Progenitor cell of endocrine pancreas (in vitro differentiated cells): ENCODE results near the gene PSMB8. TPM values are rescaled to one million over a fixed set of nuclear protein-coding genes. Genes with fewer than 3 reads are reported as not detected.

Source experiments
- DNase-seq: peaks from one replicate; pipeline ENCODE4 v3.0.0; 2021; ENCODE audit warnings: low spot score; ENCODE audit not compliant: unreplicated experiment
- H3K27ac Mint-ChIP-seq: 2 replicates; pipeline ENCODE4 v1.8.0; 2021; ENCODE audit warnings: mild to moderate bottlenecking, moderate library complexity, mixed read lengths
- H3K27me3 Mint-ChIP-seq: 2 replicates; pipeline ENCODE4 v1.8.0; 2021; ENCODE audit warnings: mixed read lengths
- H3K36me3 Mint-ChIP-seq: 2 replicates; pipeline ENCODE4 v1.8.0; 2022; ENCODE audit warnings: mixed read lengths; ENCODE audit not compliant: insufficient read depth
- H3K4me1 Mint-ChIP-seq: 2 replicates; pipeline ENCODE4 v1.8.0; 2021; ENCODE audit warnings: low read depth, mixed read lengths
- H3K4me3 Mint-ChIP-seq: 2 replicates; pipeline ENCODE4 v1.8.0; 2021; ENCODE audit warnings: low read depth, mild to moderate bottlenecking, moderate library complexity, mixed read lengths
- H3K9me3 Mint-ChIP-seq: 2 replicates; pipeline ENCODE4 v1.8.0; 2021; ENCODE audit warnings: low read depth, mixed read lengths
- total RNA-seq: library from RNA; stranded (reverse); gene quantifications from 2 replicates; pipeline ENCODE4 v1.2.1, GENCODE V29; 2021
- TF ChIP-seq, protein P1 (sequence below): fragments of 200-600 bp; sonication (generic); IDR thresholded peaks from one replicate; pipeline ENCODE4 v1.5.0; 2021; ENCODE audit warnings: antibody characterized with exemption, mild to moderate bottlenecking; ENCODE audit not compliant: unreplicated experiment

PSMB8 gene
- total RNA-seq, 1 donor from 2014 or later, result 0.29 TPM

DNA sequence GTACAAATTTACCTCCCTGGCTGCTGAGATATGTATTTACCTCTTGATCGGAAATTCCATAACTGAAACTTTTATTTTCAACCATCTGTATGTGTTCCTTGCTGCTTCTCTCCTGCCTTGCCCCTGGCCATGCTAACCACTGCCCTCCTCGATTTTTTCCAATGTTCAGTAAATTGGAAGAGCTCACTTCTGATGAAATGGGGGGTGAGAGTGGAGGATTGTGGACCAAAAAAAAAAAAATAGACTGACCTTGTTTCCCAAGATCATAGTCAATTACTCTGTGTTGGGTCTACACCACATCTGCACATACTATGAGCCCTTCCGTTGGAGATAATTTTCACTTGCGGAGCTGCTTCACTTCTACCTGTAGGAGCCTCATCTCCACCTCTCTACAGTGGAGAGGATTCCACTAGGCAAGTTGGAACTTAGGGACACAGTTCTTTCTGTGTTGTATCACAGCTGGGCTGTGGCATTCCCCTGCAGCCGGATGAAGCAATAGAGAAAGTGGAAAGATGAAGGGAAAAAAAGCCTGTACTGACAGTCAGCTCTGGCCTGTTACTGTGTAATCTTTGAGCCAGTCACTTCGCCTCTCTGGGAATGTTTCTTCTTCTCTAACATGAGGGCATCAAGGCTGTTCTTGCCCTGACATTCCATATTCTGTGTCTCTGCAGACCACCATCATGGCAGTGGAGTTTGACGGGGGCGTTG is 11.8 kb upstream of the PSMB8 start:
- H3K9me3 Mint-ChIP-seq, result no peaks in the 10 kb centered on the region
- no peak for DNase-seq
- no peak overlapping the region for H3K4me3 Mint-ChIP-seq
- TF ChIP-seq, protein P1, sequence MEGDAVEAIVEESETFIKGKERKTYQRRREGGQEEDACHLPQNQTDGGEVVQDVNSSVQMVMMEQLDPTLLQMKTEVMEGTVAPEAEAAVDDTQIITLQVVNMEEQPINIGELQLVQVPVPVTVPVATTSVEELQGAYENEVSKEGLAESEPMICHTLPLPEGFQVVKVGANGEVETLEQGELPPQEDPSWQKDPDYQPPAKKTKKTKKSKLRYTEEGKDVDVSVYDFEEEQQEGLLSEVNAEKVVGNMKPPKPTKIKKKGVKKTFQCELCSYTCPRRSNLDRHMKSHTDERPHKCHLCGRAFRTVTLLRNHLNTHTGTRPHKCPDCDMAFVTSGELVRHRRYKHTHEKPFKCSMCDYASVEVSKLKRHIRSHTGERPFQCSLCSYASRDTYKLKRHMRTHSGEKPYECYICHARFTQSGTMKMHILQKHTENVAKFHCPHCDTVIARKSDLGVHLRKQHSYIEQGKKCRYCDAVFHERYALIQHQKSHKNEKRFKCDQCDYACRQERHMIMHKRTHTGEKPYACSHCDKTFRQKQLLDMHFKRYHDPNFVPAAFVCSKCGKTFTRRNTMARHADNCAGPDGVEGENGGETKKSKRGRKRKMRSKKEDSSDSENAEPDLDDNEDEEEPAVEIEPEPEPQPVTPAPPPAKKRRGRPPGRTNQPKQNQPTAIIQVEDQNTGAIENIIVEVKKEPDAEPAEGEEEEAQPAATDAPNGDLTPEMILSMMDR, result no peak
- H3K27ac Mint-ChIP-seq, result no peak overlapping the region
- no peaks in the 10 kb centered on the region for H3K36me3 Mint-ChIP-seq
- H3K27me3 Mint-ChIP-seq, result peaks cover 90% of the 10 kb centered on the region
- peaks cover 7% of the 10 kb centered on the region for H3K4me1 Mint-ChIP-seq

GRCh38 chr6:32854376-32855178 is 10.7 kb upstream of the PSMB8 start:
- H3K4me3 Mint-ChIP-seq, result peak overlapping the region; percentile 82
- peaks cover 7% of the 10 kb centered on the region for H3K4me1 Mint-ChIP-seq
- TF ChIP-seq, protein P1, result no peak
- peaks cover 95% of the 10 kb centered on the region for H3K27me3 Mint-ChIP-seq
- no peaks in the 10 kb centered on the region for H3K9me3 Mint-ChIP-seq
- H3K27ac Mint-ChIP-seq, result peak overlapping the region; percentile 9
- no peaks in the 10 kb centered on the region for H3K36me3 Mint-ChIP-seq
- no peak for DNase-seq

DNA sequence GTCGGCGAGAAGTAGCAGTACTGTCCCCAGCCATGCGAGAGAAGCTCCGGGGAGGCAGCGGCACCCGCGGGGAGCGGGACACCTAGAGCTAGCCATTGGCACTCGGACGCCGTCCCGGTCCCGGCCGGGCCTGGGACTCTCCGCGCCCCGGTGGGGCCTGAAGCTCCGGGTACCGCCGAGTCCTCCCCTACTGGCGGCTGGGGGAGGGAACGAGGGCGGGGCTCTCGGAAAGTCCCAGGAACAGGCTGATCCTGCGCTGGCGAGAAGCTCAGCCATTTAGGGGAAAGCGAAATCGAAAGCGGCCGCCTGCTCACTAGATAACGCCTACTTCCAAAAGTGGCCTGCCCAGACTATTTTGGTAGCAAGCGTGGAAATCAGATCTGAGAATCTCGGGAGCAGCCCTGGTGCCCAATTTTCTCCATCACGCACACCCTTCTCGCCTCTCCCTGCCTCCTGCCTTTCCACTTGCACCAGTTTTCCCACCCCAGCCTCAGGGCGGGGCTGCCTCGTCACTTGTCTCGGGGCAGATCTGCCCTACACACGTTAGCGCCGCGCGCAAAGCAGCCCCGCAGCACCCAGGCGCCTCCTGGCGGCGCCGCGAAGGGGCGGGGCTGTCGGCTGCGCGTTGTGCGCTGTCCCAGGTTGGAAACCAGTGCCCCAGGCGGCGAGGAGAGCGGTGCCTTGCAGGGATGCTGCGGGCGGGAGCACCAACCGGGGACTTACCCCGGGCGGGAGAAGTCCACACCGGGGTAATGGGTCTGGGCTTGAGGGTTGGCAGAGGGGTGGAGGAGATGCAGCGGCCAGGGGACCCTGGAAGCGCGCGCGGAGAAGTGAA is 9.9 kb upstream of the PSMB8 start, which contains the start of the genes PSMB9 and TAP1:
Gene PSMB9 (plus strand): TSS at position 652 of the 835 bp plus-strand sequence. CDS start 38 bp downstream, at position 690.
Gene TAP1 (minus strand): TSS at position 164 of the 835 bp plus-strand sequence. CDS start 68 bp downstream, at position 96.
- peaks cover 7% of the 10 kb centered on the region for H3K4me1 Mint-ChIP-seq
- DNase-seq, result peak; percentile 79
- peaks cover 92% of the 10 kb centered on the region for H3K27me3 Mint-ChIP-seq
- TF ChIP-seq, protein P1, result peak; percentile 67
- no peaks in the 10 kb centered on the region for H3K9me3 Mint-ChIP-seq
- no peaks in the 10 kb centered on the region for H3K36me3 Mint-ChIP-seq
- H3K27ac Mint-ChIP-seq, result peak within 1 kb of the TSS; percentile 71
- H3K4me3 Mint-ChIP-seq, result peak within 1 kb of the TSS; percentile 82

DNA sequence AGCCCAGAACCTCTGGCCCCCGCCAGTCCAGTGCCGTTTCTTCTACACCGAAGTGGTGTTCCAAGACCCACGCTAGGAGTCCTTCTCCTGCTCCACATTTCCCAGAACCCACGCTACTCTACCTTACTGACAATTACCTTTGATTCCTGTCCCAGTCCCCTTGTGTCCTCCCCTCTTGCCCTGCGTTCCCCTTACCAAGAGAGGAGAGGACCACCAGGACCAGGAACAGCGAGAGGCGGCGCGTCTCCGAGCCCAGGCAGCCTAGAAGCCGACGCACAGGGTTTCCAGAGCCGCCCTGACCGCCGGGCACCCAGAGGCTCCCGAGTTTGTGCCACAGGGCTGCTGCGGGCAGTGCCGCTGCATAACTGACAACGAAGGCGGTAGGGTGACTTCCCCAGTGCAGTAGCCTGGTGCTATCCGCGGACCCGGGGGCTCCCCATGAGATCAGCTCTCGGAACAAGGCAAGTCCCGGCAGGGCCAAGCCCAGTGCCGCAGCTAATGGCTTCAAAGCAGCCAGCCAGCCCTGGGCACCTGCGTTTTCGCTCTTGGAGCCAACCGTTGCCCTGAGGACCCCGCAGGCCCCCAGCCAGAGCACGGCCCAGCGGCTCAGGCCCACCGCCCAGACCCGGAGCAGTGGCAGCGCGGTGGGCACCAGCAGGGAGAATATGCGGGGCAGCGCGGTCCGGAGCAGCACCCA is 9.1 kb upstream of the PSMB8 start:
- peaks cover 7% of the 10 kb centered on the region for H3K4me1 Mint-ChIP-seq
- H3K4me3 Mint-ChIP-seq, result peak overlapping the region; percentile 82
- no peak overlapping the region for H3K27ac Mint-ChIP-seq
- no peaks in the 10 kb centered on the region for H3K36me3 Mint-ChIP-seq
- DNase-seq, result no peak
- H3K27me3 Mint-ChIP-seq, result peaks cover 92% of the 10 kb centered on the region
- TF ChIP-seq, protein P1, result no peak
- no peaks in the 10 kb centered on the region for H3K9me3 Mint-ChIP-seq
